OCI-LY7 (cell line): Measurements from ENCODE around the gene MRPS23.

Experiments
- CTCF ChIP-seq: fragments of 200-600 bp; sonication (generic); conservative IDR thresholded peaks from 2 replicates; pipeline ENCODE4 v1.5.1; 2014; ENCODE audit warnings: mild to moderate bottlenecking, antibody characterized with exemption, low read length, moderate library complexity, mixed read lengths
- EZH2phosphoT487 ChIP-seq: fragments of 200-600 bp; sonication (generic); IDR thresholded peaks from 2 replicates; pipeline ENCODE4 v1.6.1; 2018; ENCODE audit warnings: low read depth, borderline replicate concordance, mild to moderate bottlenecking, mixed run types, antibody characterized with exemption, low read length, moderate library complexity, mixed read lengths

- TF ChIP-seq CTCF (no peak), EZH2phosphoT487 (no peak)
These were observed 14.4 kb downstream of the MRPS23 start for GRCh38 chr17:57835333-57835900.
